A673 (cell line): ENCODE measurements around the gene RAX2.

ENCODE experiments used
- EZH2 ChIP-seq: fragments of 200-600 bp; sonication (generic); IDR thresholded peaks from 2 replicates; pipeline ENCODE4 v1.6.1; 2017; ENCODE audit warnings: borderline replicate concordance, low read depth, mild to moderate bottlenecking, mixed read lengths, antibody characterized with exemption, low read length; ENCODE audit not compliant: poor library complexity, severe bottlenecking
- TF ChIP-seq, protein P1 (sequence below): fragments of 300-800, 200-600 bp; sonication (generic); conservative IDR thresholded peaks from 2 replicates; pipeline ENCODE4 v1.5.1; 2017; ENCODE audit warnings: low read depth, mild to moderate bottlenecking, antibody characterized with exemption, low read length, moderate library complexity, mixed read lengths

DNA sequence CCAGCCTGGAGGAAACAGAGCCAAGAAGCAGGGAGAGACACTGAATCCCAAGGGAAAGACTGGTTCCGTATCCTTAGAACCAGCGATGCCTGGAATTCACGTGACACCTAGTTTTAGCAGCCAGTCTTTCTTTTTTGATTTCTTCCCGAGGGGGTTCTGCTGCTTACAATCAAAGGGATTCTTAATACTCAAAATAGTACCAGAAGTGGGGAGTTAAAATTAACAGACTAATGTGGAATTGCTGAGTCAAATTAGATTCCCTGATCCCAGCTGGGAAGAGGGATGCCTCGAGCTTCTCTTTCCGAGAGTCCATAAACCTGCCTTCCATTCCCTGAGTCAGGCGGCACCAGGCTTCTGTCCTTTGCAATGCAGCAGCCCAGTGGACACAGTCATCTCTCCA lies 18.9 kb upstream of the RAX2 start:
- TF ChIP-seq, protein P1, sequence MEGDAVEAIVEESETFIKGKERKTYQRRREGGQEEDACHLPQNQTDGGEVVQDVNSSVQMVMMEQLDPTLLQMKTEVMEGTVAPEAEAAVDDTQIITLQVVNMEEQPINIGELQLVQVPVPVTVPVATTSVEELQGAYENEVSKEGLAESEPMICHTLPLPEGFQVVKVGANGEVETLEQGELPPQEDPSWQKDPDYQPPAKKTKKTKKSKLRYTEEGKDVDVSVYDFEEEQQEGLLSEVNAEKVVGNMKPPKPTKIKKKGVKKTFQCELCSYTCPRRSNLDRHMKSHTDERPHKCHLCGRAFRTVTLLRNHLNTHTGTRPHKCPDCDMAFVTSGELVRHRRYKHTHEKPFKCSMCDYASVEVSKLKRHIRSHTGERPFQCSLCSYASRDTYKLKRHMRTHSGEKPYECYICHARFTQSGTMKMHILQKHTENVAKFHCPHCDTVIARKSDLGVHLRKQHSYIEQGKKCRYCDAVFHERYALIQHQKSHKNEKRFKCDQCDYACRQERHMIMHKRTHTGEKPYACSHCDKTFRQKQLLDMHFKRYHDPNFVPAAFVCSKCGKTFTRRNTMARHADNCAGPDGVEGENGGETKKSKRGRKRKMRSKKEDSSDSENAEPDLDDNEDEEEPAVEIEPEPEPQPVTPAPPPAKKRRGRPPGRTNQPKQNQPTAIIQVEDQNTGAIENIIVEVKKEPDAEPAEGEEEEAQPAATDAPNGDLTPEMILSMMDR: no peak
- no peak for TF ChIP-seq EZH2
